Mucosa of rectum (tissue), 2 donors: Measurements from ENCODE around the gene ULK4.

Experiments used
- H3K27ac ChIP-seq, 2 donors: one replicate each; pipeline ENCODE4 v1.7.0; 2013; ENCODE audit warnings: inconsistent platforms in 2 of 2, low read depth in 2 of 2, low read length in 2 of 2
- H3K27me3 ChIP-seq, 2 donors: one replicate each; pipeline ENCODE4 v1.7.0; 2013; ENCODE audit warnings: low read length in 2 of 2; ENCODE audit not compliant: control insufficient read depth in 2 of 2, insufficient read depth in 2 of 2
- H3K36me3 ChIP-seq, 2 donors: one replicate each; pipeline ENCODE4 v1.7.0; 2013; ENCODE audit warnings: low read length in 2 of 2; ENCODE audit not compliant: control insufficient read depth in 2 of 2, insufficient read depth in 2 of 2
- H3K4me1 ChIP-seq, 2 donors: one replicate each; pipeline ENCODE4 v1.7.0; 2013; ENCODE audit warnings: low read length in 2 of 2, mild to moderate bottlenecking in 1 of 2; ENCODE audit not compliant: control insufficient read depth in 2 of 2, insufficient read depth in 2 of 2
- H3K4me3 ChIP-seq, 2 donors: one replicate each; pipeline ENCODE4 v1.7.0; 2013; ENCODE audit warnings: low read length in 2 of 2
- H3K9ac ChIP-seq, 2 donors: one replicate each; pipeline ENCODE4 v1.7.0; 2013; ENCODE audit warnings: low read length in 2 of 2, low read depth in 1 of 2, mild to moderate bottlenecking in 1 of 2
- H3K9me3 ChIP-seq, 2 donors: one replicate each; pipeline ENCODE4 v1.7.0; 2013; ENCODE audit warnings: low read length in 2 of 2; ENCODE audit not compliant: control insufficient read depth in 2 of 2
- donor health status: healthy.
- donor health status: Normal muscosa, but diverticular disease.

ULK4 gene

GRCh38 chr3:41490360-41490759, 471.5 kb downstream of the ULK4 start:
- Histone ChIP-seq H3K9me3 (no peaks in the 10 kb centered on the region), H3K4me1 (no peaks in the 10 kb centered on the region), H3K36me3 (no peaks in the 10 kb centered on the region), H3K27me3 (no peaks in the 10 kb centered on the region), H3K4me3 (no peak overlapping the region), H3K27ac (no peak overlapping the region), H3K9ac (no peak overlapping the region)

- Histone ChIP-seq H3K9me3 (no peaks in the 10 kb centered on the region), H3K27ac (no peak overlapping the region), H3K9ac (no peak overlapping the region), H3K4me1 (no peaks in the 10 kb centered on the region), H3K36me3 (no peaks in the 10 kb centered on the region), H3K4me3 (no peak overlapping the region), H3K27me3 (no peaks in the 10 kb centered on the region)
Measured at GRCh38 chr3:41489231-41489630, 472.7 kb downstream of the ULK4 start.

- H3K27ac ChIP-seq, result no peak overlapping the region
- no peak overlapping the region for H3K9ac ChIP-seq
- no peaks in the 10 kb centered on the region for H3K9me3 ChIP-seq
- H3K36me3 ChIP-seq, result no peaks in the 10 kb centered on the region
- no peak overlapping the region for H3K4me3 ChIP-seq
- no peaks in the 10 kb centered on the region for H3K4me1 ChIP-seq
- no peaks in the 10 kb centered on the region for H3K27me3 ChIP-seq
Measured at GRCh38 chr3:41488501-41488900, 473.4 kb downstream of the ULK4 start.

- Histone ChIP-seq H3K27ac (no peak overlapping the region), H3K4me1 (no peaks in the 10 kb centered on the region), H3K4me3 (no peak overlapping the region), H3K36me3 (no peaks in the 10 kb centered on the region), H3K9ac (no peak overlapping the region), H3K27me3 (no peaks in the 10 kb centered on the region), H3K9me3 (no peaks in the 10 kb centered on the region)
Measured at GRCh38 chr3:41485484-41485883, 476.4 kb downstream of the ULK4 start.

- H3K36me3 ChIP-seq, result no peaks in the 10 kb centered on the region
- no peak overlapping the region for H3K4me3 ChIP-seq
- H3K9ac ChIP-seq, result no peak overlapping the region
- H3K27ac ChIP-seq, result no peak overlapping the region
- H3K9me3 ChIP-seq, result no peaks in the 10 kb centered on the region
- no peaks in the 10 kb centered on the region for H3K27me3 ChIP-seq
- no peaks in the 10 kb centered on the region for H3K4me1 ChIP-seq
Measured at GRCh38 chr3:41482134-41482533, 479.8 kb downstream of the ULK4 start.

GRCh38 chr3:41478278-41478677, 483.6 kb downstream of the ULK4 start:
- H3K27ac ChIP-seq, result no peak overlapping the region
- no peaks in the 10 kb centered on the region for H3K4me1 ChIP-seq
- no peaks in the 10 kb centered on the region for H3K27me3 ChIP-seq
- no peaks in the 10 kb centered on the region for H3K36me3 ChIP-seq
- H3K9ac ChIP-seq, result no peak overlapping the region
- H3K9me3 ChIP-seq, result peaks cover 0 to under 1% of the 10 kb centered on the region in 2 donors
- no peak overlapping the region for H3K4me3 ChIP-seq

GRCh38 chr3:41477399-41478014, 484.4 kb downstream of the ULK4 start:
- no peak overlapping the region for H3K27ac ChIP-seq

GRCh38 chr3:41469083-41469482, 492.8 kb downstream of the ULK4 start:
- Histone ChIP-seq H3K4me3 (no peak overlapping the region), H3K27me3 (no peaks in the 10 kb centered on the region), H3K9ac (no peak overlapping the region), H3K27ac (no peak overlapping the region), H3K9me3 (peaks cover 7% of the 10 kb centered on the region in 2 donors), H3K4me1 (no peaks in the 10 kb centered on the region), H3K36me3 (no peaks in the 10 kb centered on the region)

More at GRCh38 chr3:41477399-41478014, 484.4 kb downstream of the ULK4 start:
- Histone ChIP-seq H3K4me3 (no peak overlapping the region), H3K9ac (no peak overlapping the region), H3K27me3 (no peaks in the 10 kb centered on the region), H3K4me1 (no peaks in the 10 kb centered on the region), H3K36me3 (no peaks in the 10 kb centered on the region), H3K9me3 (peaks cover 2 to 7% of the 10 kb centered on the region in 2 donors)

GRCh38 chr3:41467481-41467880, 494.4 kb downstream of the ULK4 start:
- no peaks in the 10 kb centered on the region for H3K4me1 ChIP-seq
- no peaks in the 10 kb centered on the region for H3K27me3 ChIP-seq
- H3K9ac ChIP-seq, result no peak overlapping the region
- peaks cover 0 to 4% of the 10 kb centered on the region in 2 donors for H3K9me3 ChIP-seq
- H3K27ac ChIP-seq, result no peak overlapping the region
- no peak overlapping the region for H3K4me3 ChIP-seq
- H3K36me3 ChIP-seq, result no peaks in the 10 kb centered on the region

- H3K27me3 ChIP-seq, result no peaks in the 10 kb centered on the region
- H3K9ac ChIP-seq, result no peak overlapping the region
- no peak overlapping the region for H3K27ac ChIP-seq
- H3K36me3 ChIP-seq, result no peaks in the 10 kb centered on the region
- H3K4me3 ChIP-seq, result no peak overlapping the region
- no peaks in the 10 kb centered on the region for H3K9me3 ChIP-seq
- H3K4me1 ChIP-seq, result peaks cover 0 to 3% of the 10 kb centered on the region in 2 donors
Measured at GRCh38 chr3:41464858-41465257, 497.0 kb downstream of the ULK4 start.

- H3K9me3 ChIP-seq, result no peaks in the 10 kb centered on the region
- no peaks in the 10 kb centered on the region for H3K27me3 ChIP-seq
- H3K4me1 ChIP-seq, result peaks cover 0 to 3% of the 10 kb centered on the region in 2 donors
- H3K9ac ChIP-seq, result no peak overlapping the region
- H3K4me3 ChIP-seq, result no peak overlapping the region
- H3K27ac ChIP-seq, result no peak overlapping the region
- no peaks in the 10 kb centered on the region for H3K36me3 ChIP-seq
Measured at GRCh38 chr3:41464401-41464800, 497.5 kb downstream of the ULK4 start.
